H54 (cell line): ENCODE data around the gene NFIA.
"Not testable (repeated sequence)": the region's sequence is repeated elsewhere in the genome, so short reads cannot be mapped to it uniquely, and the experiment has no call there.

ENCODE experiments used
- DNase-seq: peaks from one replicate; pipeline ENCODE4 v3.0.0; 2011; ENCODE audit warnings: low spot score, mixed read lengths; ENCODE audit not compliant: insufficient read length
- FAIRE-seq: peaks from 3 replicates; lab custom pipeline; 2011; peaks lifted over from hg19 to GRCh38; lab: Jason Lieb, UNC
- POLR2A ChIP-seq: IDR thresholded peaks from 2 replicates; pipeline ENCODE4 v1.6.1; 2011; ENCODE audit warnings: low read depth, mild to moderate bottlenecking, low read length

The NFIA gene

DNA sequence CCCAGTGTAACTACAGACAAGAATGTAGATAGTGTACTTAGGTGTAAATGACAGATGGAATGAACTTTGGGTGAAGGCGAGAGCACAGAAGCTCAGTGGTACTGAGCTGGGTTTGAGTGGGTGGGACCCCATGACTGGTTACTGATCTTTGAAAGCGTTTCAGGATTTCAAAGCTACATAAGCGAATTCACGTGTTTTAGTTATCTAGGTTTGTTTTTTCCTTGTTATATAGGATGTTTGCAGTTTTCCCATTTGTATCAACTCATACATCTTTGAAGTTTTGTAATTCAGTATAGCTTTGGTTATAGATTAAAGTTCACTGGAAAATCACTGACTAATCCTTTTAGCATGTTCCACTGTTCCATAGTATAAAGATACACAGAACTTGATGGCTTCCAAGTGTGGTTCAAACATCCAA is 182.5 kb downstream of the NFIA start:
- DNase-seq, result no peak
- TF ChIP-seq POLR2A, result no peak
- FAIRE-seq, result no peak

DNA sequence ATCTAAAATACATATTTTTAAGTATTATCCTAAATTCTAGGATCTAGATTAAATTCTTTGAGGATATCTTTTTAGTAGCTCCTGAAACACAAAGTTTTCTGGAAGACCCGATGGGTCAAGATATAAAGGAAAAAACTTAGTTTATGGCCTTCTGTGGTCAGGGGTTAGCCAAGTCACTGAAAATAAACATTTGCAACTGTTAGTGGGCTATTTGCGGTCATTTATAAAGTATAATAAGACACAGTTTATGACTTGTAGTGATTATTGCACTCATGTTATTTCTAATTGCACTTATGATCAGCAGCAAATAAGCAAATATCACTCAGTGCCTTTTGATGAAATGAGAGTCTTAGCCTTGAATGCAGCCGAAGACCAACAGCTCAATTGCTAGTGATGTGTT is 183.3 kb downstream of the NFIA start:
- DNase-seq (no peak), FAIRE-seq (no peak)
- TF ChIP-seq POLR2A, result no peak

GRCh38 chr1:61266738-61267137 is 184.4 kb downstream of the NFIA start:
- no peak for DNase-seq
- FAIRE-seq, result no peak

DNA sequence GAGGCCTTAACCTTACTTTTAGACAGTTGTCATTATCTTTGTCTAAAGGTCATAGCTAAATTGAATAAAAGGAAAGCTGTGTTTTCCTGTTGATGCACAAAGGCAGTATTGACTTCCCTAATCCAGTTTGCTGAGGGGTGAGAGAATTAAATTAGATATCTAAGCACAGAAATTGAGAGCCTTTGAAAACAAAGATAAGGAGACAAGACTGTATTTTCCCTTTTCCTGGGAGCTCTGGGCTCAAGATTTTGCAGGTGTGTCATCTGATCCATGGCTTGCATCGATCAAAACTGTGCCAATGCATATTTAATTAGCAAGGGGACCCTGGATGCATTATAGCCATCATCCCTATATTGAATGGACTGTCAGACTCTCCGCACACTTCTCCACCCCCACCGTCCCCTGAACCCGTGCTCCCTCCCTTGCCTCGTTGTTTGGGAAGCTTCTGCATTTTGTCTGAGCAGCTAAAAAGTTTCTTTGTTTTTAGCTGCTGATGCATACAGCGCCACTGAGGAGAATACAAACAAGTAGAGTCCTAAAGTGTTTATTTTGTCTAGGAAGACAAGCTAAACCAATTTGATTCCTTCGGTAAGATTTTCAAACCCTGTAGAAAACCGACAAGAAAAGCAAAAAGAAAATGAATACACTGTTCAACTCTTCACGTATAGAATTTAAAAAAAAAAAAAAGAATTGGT is 186.3 kb downstream of the NFIA start:
- no peak for TF ChIP-seq POLR2A
- DNase-seq (no peak), FAIRE-seq (no peak)

More at GRCh38 chr1:61266738-61267137, 184.4 kb downstream of the NFIA start:
- no peak for TF ChIP-seq POLR2A

GRCh38 chr1:61269602-61270001 is 187.2 kb downstream of the NFIA start:
- DNase-seq (no peak), FAIRE-seq (peak; percentile 69)

DNA sequence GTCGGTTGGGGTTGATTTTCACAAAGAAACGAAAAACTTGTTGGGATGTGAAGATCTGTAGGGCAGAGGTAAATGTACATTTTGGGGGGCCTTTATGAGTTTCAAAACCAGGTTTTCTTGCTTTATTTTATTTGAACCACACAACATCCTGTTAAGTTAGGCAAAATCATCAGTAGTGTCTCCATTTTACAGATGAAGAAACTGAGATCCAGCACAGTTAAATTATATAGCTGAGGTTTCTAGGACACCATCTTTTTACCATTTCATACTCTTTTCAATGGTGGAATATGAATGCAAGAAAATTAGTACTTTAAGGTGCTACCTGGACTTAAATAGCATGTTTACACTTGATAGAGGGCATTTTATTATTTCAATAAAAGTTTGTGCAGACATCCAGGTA is 187.7 kb downstream of the NFIA start:
- FAIRE-seq (no peak), DNase-seq (no peak)
- no peak for TF ChIP-seq POLR2A

More at GRCh38 chr1:61269602-61270001, 187.2 kb downstream of the NFIA start:
- TF ChIP-seq POLR2A, result no peak

DNA sequence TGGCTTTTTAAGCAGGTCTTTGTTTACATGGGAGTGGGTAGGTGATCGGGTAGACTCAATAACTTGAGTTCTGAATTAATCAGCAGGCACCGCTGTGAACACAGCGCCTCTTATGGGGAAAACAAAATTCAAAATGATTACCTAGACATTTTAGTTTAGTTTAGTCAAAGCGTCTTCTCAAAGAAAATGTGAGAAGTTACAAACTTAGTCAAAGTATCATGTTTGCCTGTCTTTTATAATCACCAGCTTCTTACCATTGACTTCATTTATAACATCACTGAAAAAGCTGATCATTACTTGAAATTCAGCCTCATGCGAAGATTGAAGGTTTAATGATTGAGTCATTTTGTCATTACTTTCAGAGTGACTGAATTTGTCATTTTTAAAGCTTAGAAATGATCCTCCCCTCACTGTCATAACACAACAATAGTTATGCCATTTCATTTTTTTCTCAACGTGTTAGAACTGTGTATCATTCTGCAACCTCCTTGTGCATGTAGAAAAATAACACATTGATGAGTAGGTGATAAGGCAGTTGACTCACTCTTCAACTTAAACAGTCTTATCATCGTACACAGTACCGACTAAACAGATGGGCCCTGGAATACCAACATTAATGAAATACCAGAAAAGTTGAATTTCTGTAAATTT is 188.5 kb downstream of the NFIA start:
- FAIRE-seq (peak; percentile 6), DNase-seq (no peak)
- TF ChIP-seq POLR2A, result no peak

DNA sequence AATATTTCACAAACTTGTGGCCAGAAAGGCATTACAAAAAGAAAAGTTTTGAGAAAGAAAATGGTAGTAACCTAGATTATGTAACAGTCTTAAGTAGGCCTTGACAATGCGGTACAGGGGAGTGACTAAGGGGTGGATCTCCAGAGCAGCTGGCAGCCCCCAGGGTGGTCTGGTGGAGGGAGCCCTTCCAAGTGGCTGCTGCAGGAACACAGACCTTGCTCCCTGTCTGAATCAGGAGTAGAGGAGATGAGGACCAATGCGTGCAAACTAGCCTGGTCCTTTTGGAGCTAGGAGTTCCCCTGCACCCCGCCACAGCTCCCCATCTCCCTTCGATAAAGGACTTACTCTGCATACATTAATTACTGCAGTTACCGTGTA is 189.0 kb downstream of the NFIA start:
- TF ChIP-seq POLR2A, result no peak
- DNase-seq (no peak), FAIRE-seq (no peak)

GRCh38 chr1:61273167-61273705 is 190.9 kb downstream of the NFIA start:
- FAIRE-seq (no peak), DNase-seq (no peak)
- TF ChIP-seq POLR2A, result no peak

- FAIRE-seq (no peak), DNase-seq (no peak)
- TF ChIP-seq POLR2A, result no peak
Observed at GRCh38 chr1:61273861-61274260, 191.5 kb downstream of the NFIA start.

GRCh38 chr1:61274939-61275338 is 192.6 kb downstream of the NFIA start:
- FAIRE-seq (no peak), DNase-seq (no peak)
- no peak for TF ChIP-seq POLR2A

DNA sequence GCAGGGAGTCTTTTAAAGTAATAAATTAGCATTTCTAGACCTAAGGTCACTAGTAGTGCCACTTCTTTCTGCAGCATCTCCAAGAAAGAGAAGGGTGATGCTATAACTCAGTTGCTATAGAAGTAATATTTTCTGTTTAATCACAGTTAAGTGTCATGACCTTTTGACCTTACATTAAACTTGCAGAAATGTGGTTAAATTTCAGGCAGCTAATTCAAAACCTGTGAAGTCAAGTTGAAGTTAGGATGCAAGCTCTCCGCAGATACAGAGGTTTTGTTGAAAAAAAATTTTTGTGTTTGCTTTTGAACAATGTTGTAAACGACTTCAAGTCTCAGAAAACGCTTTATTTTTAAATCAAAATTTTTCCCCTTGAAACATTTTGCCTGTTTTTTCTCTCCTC is 193.9 kb downstream of the NFIA start:
- DNase-seq (no peak), FAIRE-seq (no peak)
- no peak for TF ChIP-seq POLR2A

- FAIRE-seq (no peak), DNase-seq (no peak)
- TF ChIP-seq POLR2A, result no peak
Observed at GRCh38 chr1:61277121-61277690, 194.8 kb downstream of the NFIA start.

DNA sequence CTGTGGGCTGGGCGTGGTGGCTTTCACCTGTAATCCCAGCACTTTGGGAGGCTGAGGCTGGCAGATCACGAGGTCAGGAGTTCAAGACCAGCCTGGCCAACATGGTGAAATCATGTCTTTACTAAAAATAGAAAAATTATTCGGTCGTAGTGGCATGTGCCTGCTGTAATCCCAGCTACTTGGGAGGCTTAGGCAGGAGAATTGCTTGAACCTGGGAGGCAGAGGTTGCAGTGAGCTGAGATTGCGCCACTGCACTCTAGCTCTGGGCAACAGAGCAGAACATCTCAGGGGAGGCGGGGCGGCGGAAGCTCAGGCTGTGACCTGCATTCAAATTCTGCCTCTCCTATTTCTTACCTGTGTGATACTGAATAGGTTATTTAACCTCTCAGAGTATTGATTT is 196.1 kb downstream of the NFIA start:
- not testable (repeated sequence) for FAIRE-seq, DNase-seq

- DNase-seq (no peak), FAIRE-seq (no peak)
- TF ChIP-seq POLR2A, result no peak
Observed at GRCh38 chr1:61278966-61279365, 196.6 kb downstream of the NFIA start.
